ENCODE measurements around the gene RASGRP1. TPM values are rescaled to one million over a fixed set of nuclear protein-coding genes. Genes with fewer than 3 reads are reported as not detected.

Gene RASGRP1
- total RNA-seq, 1 experiment from 2014 or later = 2.8 TPM

GRCh38 chr15:38611228-38611627 is 46.6 kb upstream of the RASGRP1 start:
- Mint-ChIP-seq H3K4me3 (no peak overlapping the region), H3K36me3 (no peaks in the 10 kb centered on the region), H3K27me3 (ENCODE audit: low read depth) (no peaks in the 10 kb centered on the region), H3K27ac (no peak overlapping the region), H3K4me1 (peaks cover 15% of the 10 kb centered on the region), H3K9me3 (0 out of 2 replicates have a peak, but pooled peaks cover 4% of the 10 kb centered on the region)
- POLR2A ChIA-PET = no interaction called here
- TF ChIP-seq USF2 (CRISPR knock-in tag; IDR thresholded peaks at IDR 0.05) = no peak
- ATAC-seq (no peak), DNase-seq (ENCODE audit: low spot score) (no peak)
- CTCF ChIA-PET = interaction anchor here (1.2 kb wide), 1 partner anchor 47 kb away, joined by 5 read pairs; no protein-coding TSS in a partner anchor

- DNase-seq (ENCODE audit: low spot score) (no peak), ATAC-seq (no peak)
- ChIA-PET POLR2A (no interaction called here), CTCF (interaction anchor here (1.2 to 2.6 kb wide), 2 partner anchors 47 kb away, joined by 5 to 11 read pairs; no protein-coding TSS in a partner anchor)
- TF ChIP-seq SMAD4 (CRISPR knock-in tag; IDR thresholded peaks at IDR 0.05) = no peak
- no peak for TF ChIP-seq CTCF (IDR thresholded peaks at IDR 0.05)
- no peak for TF ChIP-seq ZNF232 (CRISPR knock-in tag; IDR thresholded peaks at IDR 0.05)
- no peak for TF ChIP-seq ZNF317 (CRISPR knock-in tag; IDR thresholded peaks at IDR 0.05; ENCODE audit: borderline replicate concordance, low read depth)
- no peak for TF ChIP-seq FOXP4 (CRISPR knock-in tag; IDR thresholded peaks at IDR 0.05)
- TF ChIP-seq CREB1 (CRISPR knock-in tag; IDR thresholded peaks at IDR 0.05) = no peak
- no peak for TF ChIP-seq PRDM15 (CRISPR knock-in tag; IDR thresholded peaks at IDR 0.05)
- no peak for TF ChIP-seq E2F1 (CRISPR knock-in tag; IDR thresholded peaks at IDR 0.05)
- TF ChIP-seq ATF3 (CRISPR knock-in tag; conservative IDR thresholded peaks at IDR 0.05) = no peak
- TF ChIP-seq ZBTB21 (CRISPR knock-in tag; IDR thresholded peaks at IDR 0.05; ENCODE audit: borderline replicate concordance) = no peak
- no peak for TF ChIP-seq TCF7 (CRISPR knock-in tag; IDR thresholded peaks at IDR 0.05; ENCODE audit: low read depth)
- TF ChIP-seq ARID4B (CRISPR knock-in tag; IDR thresholded peaks at IDR 0.05; ENCODE audit: borderline replicate concordance) = no peak
- no peak for TF ChIP-seq ZNF281 (CRISPR knock-in tag; IDR thresholded peaks at IDR 0.05)
- TF ChIP-seq EMX1 (CRISPR knock-in tag; IDR thresholded peaks at IDR 0.05) = no peak
- Mint-ChIP-seq H3K36me3 (no peaks in the 10 kb centered on the region), H3K27ac (no peak overlapping the region), H3K4me1 (peaks cover 15% of the 10 kb centered on the region), H3K4me3 (no peak overlapping the region), H3K9me3 (0 out of 2 replicates have a peak, but pooled peaks cover 4% of the 10 kb centered on the region), H3K27me3 (ENCODE audit: low read depth) (no peaks in the 10 kb centered on the region)
Measured at GRCh38 chr15:38610748-38611147, 46.1 kb upstream of the RASGRP1 start.
